ENCODE measurements around the gene CFAP77.

The CFAP77 gene

DNA sequence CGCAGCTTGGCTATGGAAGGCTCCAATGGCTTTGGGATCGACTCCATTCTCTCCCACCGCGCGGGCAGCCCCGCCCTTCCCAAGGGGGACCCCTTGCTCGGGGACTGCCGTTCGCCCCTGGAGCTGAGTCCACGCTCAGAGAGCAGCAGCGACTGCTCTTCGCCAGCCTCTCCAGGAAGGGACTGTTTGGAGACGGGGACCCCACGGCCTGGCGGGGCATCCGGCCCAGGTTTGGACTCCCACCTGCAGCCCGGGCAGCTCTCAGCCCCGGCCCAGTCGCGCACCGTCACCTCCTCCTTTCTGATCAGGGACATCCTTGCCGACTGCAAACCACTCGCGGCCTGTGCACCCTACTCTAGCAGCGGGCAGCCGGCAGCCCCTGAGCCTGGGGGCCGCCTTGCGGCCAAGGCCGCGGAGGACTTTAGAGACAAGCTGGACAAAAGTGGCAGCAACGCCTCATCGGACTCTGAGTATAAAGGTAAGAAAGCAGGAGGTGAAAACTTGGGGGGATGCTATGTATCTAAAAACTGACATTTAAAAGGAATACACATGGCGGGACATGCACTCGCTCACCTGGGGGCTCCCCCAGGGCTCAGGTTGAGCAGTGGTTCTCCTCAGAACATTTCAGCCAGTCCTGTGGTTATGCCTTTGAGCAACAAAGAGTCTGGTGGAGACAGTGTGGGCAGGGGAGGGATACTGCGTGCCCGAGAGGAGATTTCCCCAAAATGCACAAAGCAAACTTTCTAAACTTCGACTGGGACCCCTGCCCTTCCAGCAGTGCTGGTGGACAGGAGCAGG, 173.0 kb downstream of the CFAP77 start:
- no peak overlapping the region for H3K27ac ChIP-seq
- ChIA-PET POLR2A (ENCODE audit: low non-redundant PET) (no interaction called here), CTCF (interaction anchor here (0.6 kb wide), 2 partner anchors 99 to 311 kb away, joined by 5 read pairs; no protein-coding TSS in a partner anchor)
- no peak for DNase-seq (ENCODE audit: low spot score)
- TF ChIP-seq, protein P1, sequence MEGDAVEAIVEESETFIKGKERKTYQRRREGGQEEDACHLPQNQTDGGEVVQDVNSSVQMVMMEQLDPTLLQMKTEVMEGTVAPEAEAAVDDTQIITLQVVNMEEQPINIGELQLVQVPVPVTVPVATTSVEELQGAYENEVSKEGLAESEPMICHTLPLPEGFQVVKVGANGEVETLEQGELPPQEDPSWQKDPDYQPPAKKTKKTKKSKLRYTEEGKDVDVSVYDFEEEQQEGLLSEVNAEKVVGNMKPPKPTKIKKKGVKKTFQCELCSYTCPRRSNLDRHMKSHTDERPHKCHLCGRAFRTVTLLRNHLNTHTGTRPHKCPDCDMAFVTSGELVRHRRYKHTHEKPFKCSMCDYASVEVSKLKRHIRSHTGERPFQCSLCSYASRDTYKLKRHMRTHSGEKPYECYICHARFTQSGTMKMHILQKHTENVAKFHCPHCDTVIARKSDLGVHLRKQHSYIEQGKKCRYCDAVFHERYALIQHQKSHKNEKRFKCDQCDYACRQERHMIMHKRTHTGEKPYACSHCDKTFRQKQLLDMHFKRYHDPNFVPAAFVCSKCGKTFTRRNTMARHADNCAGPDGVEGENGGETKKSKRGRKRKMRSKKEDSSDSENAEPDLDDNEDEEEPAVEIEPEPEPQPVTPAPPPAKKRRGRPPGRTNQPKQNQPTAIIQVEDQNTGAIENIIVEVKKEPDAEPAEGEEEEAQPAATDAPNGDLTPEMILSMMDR (conservative IDR thresholded peaks at IDR 0.05; ENCODE audit: low read depth): no peak

DNA sequence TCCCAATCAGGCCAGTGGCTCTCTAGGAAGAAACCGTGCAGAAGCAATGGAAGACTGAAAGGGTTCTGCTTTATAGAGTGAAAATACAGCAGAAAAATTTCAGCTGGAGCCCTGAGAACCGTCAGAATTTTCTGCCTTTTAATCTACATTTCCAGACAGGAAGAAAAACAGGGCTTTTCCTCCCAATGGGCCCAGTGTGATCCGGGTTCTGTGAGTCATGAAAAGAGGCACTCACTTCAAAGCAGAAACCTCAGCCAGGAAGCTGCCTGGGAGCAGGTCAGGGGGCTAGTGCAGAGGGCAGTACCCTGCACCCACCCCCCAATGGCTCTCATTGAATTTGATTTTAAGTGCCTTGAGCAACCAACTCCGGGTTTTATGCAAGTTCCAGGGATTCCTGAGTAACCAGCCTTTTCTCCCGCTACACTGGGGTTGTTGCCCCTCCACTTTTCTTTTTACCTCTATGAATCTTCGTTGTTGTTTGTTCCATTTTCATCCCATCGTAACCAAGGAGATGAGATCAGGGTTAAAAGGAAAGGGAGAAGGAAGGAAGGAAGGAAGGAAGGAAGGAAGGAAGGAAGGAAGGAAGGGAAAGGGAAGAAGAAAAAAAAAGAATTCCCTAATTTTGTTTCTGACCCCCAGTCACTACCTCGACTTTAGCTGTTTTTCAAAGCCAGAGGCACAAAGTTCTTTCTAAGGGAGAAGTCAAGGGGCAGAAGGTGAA, 173.7 kb downstream of the CFAP77 start:
- POLR2A ChIA-PET (ENCODE audit: low non-redundant PET): no interaction called here

DNA sequence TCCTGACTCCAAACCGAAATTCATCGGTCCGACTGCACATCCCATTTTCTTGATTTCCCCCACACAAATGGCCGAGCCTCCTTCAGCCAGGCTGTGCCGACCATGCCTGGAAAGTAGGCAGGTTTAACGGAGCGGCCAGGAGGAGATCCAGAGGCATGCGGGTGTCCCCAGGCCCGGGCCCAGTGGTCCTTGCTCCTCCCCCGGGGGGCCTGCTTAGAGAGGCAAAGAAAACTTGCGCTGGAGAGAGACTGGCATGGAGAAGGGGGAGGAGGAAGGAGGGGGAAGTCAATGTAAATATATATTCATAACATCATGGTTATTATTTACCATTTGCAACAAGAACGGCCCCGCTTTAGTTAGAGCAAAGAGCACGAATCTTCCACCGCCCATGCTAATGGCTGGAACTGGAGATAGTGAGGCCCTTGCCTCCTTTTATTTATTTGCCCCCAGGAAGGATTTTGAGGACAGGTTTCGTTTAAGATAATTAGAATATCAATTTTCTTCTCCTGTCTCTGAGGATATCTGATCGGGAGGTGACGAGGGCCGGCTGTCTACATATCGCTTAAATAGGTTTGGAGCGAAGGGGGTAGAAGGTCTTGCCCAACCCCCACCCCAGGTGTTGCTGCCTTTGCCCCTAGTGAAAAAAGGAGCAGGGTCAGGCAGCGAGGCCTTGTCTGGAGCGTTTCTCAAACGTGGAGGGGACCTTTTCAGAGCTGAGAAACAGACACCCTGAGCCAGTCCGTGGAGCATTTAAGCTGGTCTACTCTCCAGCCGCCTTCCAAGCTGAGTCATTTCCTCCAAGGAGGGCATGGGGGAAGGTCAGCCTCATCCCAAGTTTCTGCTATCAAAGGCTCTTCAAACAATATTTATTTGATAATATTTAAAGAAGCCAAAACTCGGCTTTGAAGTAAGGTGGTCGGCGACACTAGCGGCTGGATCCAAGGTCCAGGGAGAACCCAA, 174.9 kb downstream of the CFAP77 start:
- no peak overlapping the region for H3K27ac ChIP-seq
- TF ChIP-seq, protein P1 (conservative IDR thresholded peaks at IDR 0.05; ENCODE audit: low read depth): no peak
- ChIA-PET CTCF (no interaction called here), POLR2A (ENCODE audit: low non-redundant PET) (no interaction called here)
- DNase-seq (ENCODE audit: low spot score): peak; percentile 55

More for the DNA sequence above, 173.7 kb downstream of the CFAP77 start:
- no peak overlapping the region for H3K27ac ChIP-seq
- no peak for DNase-seq (ENCODE audit: low spot score)
- CTCF ChIA-PET: interaction anchor here (0.6 kb wide), 2 partner anchors 9 to 343 kb away, joined by 3 to 4 read pairs; no protein-coding TSS in a partner anchor
- TF ChIP-seq, protein P1 (conservative IDR thresholded peaks at IDR 0.05; ENCODE audit: low read depth): no peak

DNA sequence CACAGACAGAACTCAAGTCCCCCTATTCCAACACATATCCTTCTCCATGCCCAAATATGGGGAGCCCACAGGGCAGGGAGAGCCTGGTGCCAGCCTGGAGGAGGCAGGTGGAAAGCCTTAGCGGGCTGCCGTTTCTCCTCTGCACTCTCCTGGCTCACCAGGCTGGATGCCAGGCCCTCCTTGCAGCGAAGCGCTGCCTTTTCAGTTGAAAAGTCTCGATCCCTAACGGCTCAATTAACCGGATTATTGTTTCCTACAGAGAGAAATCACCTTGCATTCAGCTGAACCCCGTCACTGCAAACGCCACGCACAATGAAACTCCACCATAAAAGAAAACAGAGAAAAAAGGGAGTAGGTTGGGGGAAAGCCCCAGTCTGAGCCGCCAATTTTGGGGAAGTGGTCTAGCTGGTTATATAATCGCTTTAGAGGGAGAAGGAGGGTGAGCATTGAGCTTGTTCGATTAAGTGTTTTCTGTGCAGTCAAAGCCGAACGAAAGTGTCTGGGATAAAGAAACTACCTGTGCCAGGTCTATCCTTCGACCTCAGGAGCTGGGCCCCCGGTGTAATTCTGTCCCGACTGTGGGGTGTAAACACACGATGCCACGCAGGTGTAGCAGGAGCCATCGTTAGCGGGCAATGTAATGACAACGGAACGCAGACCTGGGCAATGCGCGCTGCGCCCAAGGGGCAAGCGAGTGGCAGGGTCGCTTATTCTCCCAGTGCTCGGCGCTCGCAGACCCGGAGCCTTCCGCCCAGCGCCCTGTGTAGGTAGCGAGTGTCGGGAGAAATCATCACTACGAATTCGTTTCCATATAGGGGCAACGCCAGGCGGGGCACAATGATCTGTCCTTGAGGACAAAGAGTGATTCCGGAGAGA, 176.2 kb downstream of the CFAP77 start:
- no peak overlapping the region for H3K27ac ChIP-seq
- ChIA-PET POLR2A (ENCODE audit: low non-redundant PET) (no interaction called here), CTCF (interaction anchor here (0.6 to 0.7 kb wide), 2 partner anchors 316 to 396 kb away, joined by 3 read pairs; no protein-coding TSS in a partner anchor)
- no peak for DNase-seq (ENCODE audit: low spot score)
- TF ChIP-seq, protein P1 (conservative IDR thresholded peaks at IDR 0.05; ENCODE audit: low read depth): no peak

DNA sequence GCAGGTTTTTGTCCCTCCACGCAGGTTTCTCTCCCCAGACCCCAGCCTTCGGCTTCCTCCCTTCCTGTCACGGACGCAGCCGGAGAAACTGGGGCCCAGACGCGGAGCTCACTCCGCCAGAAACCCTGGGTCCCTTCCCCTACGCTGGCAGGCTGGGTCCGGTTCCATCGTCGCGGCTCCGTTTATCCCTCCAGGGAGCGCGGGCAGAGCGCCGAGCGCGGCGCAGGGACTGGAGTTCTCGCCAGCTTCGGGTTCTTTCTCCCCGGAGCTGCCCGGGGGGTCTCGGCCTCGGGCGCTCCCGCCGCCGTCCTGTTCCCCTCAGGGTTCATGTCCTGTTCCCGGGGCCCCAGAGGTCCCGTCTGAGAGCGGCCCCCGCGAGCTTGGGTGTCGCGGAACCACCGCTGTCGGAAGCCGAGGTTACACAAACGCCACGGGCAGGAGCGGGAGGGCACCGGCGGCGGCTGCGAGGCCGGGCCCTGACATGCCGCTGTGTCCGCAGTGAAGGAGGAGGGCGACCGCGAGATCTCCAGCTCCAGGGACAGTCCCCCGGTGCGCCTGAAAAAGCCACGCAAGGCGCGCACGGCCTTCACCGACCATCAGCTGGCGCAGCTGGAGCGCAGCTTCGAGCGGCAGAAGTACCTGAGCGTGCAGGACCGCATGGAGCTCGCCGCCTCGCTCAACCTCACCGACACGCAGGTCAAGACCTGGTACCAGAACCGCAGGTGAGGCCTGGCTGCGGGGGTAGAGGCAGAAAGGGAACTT, 177.0 kb downstream of the CFAP77 start:
- TF ChIP-seq, protein P1 (conservative IDR thresholded peaks at IDR 0.05; ENCODE audit: low read depth): no peak
- DNase-seq (ENCODE audit: low spot score): no peak
- ChIA-PET CTCF (interaction anchor here (0.6 to 0.7 kb wide), 3 partner anchors 73 to 396 kb away, joined by 3 read pairs; no protein-coding TSS in a partner anchor), POLR2A (ENCODE audit: low non-redundant PET) (no interaction called here)
- no peak overlapping the region for H3K27ac ChIP-seq

Measured in RWPE1 (cell line).